GM21619 (cell line): ENCODE data around the gene MELTF.

Source experiments
- ATAC-seq: cut with Tn5 transposase; IDR thresholded peaks from one replicate; pipeline ENCODE4 v1.9.1; 2021; ENCODE audit not compliant: unreplicated experiment

The MELTF gene

DNA sequence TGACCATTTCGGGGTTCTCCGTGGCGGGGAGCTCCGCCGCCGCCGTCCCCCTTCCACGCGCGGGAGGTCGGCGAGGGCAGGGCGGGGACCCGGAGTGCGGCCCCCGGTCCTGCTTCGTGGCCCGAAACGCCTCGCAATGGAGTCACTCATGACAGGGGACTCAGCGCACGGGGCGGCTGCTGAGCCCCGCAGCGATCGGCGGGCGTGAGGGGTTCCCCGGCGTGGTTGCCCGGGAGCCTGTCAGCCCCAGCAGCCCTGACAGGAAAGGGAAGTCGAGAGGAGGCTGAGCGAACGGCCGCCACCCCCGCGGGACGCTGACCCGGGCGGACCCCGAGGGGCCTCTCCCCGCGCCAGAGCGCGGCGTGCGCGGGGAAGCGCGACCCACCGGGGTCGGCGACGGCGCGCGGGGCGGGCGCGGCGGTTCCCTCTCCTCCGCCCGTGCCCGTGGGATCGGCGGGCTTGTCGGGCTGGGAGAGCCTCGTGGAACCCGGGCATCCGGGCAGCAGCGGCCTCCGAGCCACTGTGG, 60.4 kb downstream of the MELTF start:
- ATAC-seq: peak; percentile 47

DNA sequence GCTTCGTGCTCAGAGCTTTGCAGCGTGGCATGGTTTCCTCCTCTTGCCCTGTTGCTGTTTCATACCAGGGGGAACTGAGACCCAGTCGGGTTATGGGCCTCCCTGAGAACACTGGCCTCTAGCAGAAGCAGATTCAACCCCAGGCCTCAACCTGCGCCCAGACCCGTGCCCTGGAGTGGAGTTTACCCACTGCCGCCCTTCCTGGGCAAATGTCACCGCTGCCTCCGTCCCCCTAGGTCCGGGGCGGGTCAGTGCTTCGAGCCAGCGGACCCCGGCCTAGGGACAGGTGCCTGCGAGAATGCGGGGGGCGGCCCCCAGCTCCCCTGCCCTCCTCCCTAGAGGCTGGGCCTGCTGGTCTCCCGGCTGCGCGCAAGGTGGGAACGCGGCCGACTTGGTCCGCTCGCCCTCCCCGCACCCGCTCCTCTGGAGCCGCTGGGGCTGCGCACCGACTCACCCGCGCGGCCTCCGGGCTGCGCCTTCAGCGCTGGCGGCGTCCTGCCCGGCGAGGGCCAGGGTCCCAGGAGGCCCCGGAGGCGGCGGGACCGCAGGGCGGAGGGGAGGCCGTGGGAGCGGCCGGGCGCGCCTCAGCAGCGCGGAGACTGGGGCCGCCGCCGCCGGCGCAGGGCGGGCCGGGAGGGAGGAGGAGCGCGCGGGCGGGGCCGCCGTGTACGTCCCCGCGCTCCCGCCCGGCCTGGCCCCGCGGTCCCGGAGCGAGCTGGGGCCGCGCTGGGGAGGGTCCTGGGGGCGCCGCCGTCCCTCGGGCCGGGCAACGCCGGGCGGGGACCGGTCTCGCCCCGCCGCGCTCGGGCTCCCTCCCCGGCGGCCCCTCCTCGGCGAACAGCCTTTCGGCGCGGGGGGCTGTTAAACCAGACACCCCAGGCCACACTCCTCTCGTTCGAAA, 61.1 kb downstream of the MELTF start, which contains the start of gene PIGZ:
PIGZ (minus strand) TSS at position 601 of the 901 bp plus-strand sequence. CDS start 16,802 bp downstream, outside the sequence.
- peak; percentile 56 for ATAC-seq

DNA sequence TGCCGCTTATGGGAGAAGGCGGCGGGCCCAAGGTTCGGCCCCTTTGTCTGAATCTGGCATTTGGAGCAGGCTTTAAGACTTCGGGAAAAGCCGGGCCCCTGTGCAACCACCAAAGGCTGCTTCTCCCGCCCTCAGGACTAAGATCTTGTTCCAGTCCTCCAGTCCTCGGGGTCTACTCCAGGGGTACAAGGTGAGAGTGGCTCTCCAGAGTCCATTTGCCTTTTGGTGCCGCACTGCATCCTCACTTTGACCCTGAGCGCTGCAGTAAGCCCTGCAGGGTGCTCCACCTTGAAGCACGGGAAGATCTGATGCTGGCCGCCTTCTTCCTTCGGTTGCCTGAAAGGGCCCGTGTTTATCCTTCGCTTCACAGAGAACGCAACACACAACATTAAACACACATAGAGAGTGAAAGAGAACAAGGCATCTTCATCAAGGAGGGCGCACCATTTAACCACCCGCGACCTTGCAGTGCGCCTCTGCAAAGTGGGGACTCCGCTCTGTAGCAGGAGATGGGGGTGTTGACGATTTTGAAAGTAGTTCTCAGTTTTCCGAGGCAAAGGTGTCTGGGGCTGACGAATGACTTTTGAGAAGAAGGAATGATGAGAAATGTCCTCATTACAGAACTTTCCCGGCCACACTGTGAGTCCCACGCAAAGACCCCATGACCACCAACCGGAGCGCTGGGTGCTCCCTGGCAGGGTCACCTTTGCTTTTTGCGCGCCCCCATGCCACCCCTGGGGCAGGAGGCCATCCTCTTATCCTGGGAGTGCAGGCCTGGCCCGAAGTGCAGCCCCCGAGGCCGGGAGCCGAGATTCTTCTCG, 62.0 kb downstream of the MELTF start:
- ATAC-seq: no peak

DNA sequence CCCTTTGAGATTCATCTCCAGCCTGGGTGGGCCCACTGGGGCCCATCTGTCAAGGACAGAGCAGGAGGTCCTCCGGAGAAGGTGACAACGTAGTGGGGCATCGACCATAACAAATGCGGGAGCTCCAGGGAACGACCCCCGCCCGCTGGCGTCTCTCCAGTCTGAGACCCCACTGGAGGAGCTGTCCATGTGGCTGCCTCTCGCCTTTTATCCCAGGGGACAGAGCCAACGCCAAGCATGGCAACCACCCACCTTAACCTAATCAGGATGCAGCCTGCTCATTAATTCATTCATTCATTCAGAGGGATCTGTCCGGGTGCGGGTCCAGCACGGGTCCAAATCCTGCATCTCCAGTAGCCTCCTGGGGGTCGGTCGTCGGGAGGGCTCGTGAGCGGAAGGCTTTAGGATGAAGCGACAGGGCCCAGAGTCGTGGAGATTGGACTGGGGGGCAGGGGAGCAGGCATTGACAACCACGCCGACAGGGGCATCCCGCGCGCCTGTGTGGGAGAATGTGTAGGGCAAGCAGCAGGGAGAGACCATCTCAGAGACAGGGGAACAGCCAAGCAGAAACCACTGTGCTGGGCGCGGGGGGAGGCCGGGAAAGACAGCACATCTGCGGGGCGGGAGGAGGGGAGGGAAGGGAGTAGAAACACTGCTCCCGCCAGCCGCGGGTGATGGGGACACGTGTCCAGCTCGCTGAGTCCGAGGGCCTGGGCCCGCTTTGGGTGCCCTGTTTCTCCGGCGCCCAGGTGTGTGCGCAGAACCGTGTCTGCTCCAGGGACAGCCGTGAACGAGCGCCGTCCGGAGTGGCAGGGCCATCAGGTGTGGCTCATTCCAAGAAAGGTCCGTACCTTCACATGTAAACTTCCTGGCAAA, 62.9 kb downstream of the MELTF start:
- ATAC-seq: no peak

DNA sequence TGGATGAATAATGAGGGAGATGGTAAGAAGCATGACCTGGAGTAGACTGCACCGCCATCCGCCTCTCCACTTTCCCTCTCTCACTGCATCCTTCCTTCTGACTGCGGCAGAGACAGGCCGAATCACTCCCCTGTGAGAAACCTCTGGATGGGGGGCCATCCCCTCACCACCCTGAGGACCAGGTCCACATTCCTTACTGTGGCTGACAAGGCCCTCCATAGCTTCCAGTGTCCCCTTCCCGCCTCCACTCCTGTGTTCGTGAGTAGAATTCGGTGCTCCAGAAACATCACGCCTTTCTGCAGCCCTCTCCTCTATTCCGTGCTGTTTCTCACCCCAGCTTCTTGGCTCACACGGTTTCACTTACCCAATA, 63.8 kb downstream of the MELTF start:
- no peak for ATAC-seq

DNA sequence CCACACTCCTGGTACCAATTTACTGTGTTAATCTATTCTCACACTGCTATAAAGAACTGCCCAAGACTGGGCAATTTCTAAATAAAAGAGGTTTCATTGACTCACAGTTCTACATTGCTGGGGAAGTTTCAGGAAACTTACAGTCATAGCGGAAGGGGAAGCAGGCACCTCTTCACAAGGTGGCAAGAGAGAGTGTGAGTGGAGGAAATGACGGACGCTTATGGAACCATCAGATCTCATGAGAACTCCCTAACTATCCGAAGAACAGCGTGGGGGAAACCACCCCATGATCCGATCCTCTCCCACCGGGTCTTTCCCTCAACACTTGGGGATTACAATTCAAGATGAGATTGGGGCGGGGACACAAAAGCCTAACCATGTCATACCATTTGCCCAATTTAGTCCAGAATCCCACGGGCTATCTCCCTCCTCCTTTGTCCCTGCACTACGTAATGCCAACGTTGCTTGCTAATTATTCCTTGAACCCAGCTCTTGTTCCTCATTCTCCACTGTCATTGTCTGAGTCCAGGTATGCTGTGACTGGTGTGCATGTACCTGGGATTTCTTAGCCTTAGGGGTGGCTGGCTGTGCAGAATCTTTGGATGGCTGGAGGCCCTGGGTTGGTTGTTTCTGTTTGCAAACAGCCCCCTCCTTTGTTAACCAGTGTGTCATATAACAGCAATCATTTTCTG, 64.4 kb downstream of the MELTF start:
- no peak for ATAC-seq

DNA sequence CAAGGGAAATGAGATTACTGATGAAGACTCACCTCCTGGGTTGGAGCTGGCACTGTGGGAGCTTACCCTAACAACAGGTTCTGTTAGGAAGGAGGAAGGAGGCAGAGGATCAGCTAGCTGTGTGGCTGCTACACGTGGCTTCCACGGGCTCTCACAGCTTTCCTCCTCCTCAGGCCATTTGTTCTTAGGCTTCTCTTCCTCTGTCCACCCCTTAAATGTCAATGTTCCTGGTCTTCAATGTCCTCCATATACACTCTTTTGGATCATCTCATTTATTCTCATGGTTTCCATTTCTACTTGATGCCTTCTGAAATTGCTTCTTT, 66.0 kb downstream of the MELTF start:
- no peak for ATAC-seq

DNA sequence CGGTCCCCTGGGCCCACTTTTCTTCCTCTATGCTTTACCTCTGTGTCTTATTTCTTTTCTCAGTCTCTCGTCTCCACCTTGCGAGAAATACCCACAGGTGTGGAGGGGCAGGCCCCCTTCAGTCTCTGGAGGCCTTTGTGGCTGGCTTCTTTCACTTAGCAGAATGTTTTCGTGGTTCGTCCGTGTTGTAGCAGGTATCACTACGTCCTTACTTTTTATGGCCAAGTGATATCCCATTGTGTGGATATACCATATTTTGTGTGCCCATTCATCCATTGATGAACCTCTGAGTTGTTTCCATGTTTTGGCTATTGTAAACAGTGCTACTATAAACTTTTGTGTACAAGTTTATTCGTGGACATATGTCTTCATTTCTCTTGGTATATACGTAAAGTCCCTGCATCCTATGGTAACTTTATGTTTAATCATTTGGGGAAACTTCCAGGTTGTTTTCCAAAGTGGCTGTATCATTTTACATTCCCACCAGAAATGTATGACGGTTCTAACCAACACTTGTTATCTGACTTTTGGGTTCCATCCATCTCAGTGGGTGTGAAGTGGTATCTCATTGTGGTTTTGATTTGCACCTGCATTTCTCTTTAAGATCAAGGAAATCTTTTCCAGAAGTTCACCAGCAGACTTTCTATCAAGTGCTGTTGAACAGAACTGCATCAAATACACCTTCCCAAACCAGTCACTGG, 66.5 kb downstream of the MELTF start:
- ATAC-seq: no peak

DNA sequence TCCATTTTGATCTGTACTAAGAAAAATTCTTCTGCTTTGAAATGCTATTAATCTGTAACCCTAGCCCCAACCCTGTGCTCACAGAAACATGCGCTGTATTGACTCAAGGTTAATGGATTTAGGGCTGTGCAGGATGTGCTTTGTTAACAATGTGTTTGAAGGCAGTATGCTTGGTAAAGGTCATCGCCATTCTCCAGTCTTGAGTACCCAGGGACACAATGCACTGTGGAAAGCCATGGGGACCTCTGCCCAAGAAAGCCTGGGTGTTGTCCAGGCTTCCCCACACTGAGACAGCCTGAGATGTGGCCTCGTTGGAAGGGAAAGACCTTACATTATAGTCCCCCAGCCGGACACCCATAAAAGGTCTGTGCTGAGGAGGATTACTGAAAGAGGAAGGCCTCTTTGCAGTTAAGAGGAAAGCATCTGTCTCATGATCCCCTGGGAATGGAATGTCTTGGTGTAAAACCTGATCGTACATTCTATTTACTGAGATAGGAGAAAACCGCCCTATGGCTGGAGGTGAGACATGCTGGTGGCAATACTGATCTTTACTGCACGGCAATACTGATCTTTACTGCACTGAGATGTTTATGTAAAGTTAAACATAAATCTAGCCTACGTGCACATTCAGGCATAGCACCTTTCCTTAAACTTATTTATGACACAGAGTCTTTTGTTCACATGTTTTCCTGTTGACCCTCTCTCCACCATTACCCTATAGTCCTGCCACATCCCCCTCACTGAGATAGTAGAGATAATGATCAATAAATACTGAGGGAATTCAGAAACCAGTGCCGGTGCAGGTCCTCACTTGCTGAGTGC, 67.3 kb downstream of the MELTF start:
- no peak for ATAC-seq

DNA sequence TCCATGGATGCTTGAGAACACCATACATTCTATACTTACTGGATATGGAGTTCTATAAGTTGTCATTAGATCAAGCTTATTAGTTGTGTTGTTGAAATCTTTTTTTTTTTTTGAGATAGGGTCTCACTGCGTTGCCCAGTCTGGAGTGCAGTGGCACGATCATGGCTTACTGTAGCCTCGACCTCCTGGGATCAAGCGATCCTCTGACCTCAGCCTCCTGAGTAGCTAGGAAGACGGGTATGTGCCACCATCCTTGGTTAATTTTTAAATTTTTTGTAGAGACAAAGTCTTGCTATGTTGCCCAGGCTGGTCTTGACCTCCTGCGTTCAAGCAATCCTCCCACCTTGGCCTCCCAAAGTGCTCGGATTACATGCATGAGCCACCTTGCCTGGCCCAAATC, 74.8 kb downstream of the MELTF start:
- no peak for ATAC-seq
